HuH-7.5 (cell line): ENCODE data around the gene CSAD.

Experiments
- DNase-seq: peaks from one replicate; pipeline ENCODE4 v3.0.0; 2011; ENCODE audit warnings: low spot score

Gene CSAD

DNA sequence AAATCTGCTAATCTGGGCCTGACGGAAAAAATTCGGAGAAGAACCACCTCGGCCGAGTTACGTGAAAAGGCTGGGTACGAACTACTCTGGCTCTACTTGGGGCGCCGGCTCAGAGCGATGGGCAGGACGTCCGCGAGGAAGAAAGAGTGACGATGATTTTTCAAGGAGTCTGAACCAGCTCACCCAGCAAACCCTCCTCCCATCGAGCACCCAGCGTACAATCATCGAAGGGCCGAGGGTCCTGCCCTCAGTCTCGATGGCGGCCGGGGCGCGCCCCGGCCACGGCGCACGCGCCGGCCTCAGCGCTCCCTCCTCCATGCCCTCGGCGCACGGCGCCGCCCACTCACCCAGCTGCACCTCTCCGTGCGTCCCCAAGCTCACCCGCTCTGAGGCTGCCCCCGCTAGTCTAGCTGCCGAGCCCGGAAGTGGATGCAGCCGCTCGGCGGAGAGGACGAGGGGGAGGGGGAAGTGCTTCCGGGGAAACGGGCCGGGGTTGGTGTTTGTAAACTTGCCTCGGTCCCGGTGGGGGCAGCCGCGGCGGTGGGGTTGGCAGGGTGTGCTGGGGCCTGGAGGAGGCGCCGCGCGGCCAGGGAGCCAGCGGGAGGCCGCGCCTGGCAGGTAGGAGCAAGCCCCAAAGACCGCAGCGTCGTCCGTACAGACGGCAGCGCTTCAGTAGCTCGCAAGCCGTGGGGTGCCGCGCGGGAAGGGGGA lies at the start of gene CSAD, which contains the start of gene ZNF740:
TSS of gene CSAD (minus strand) at position 706 of the 711 bp plus-strand sequence. CDS start 7,455 bp downstream, outside the sequence.
TSS of gene ZNF740 (plus strand) at position 503 of the 711 bp plus-strand sequence. CDS start 1,262 bp downstream, outside the sequence.
- peak; percentile 97 for DNase-seq

- no peak for DNase-seq
These were observed 49.6 kb upstream of the CSAD start for GRCh38 chr12:53230108-53230845.

DNA sequence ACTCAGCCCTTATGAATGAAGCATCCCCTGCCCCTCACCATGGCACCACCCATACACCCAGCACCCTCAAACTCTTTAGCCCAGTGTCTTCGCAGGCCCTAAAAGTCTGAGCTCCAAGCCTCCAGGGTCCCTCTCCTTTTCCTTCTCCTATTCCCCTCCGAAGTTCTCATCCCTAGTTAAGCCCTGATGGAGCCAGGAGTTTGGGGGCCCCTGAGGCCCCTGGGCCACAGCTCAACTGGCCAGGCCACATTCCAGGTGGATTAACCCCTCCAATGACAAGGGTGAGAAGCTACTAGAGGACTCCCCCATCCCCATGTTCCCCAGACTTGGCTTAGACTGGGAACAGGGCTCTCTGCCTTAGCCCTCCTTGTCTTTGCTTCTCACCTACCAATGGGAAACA lies 48.7 kb upstream of the CSAD start:
- DNase-seq = no peak

GRCh38 chr12:53227836-53228235 lies 47.1 kb upstream of the CSAD start:
- no peak for DNase-seq

DNA sequence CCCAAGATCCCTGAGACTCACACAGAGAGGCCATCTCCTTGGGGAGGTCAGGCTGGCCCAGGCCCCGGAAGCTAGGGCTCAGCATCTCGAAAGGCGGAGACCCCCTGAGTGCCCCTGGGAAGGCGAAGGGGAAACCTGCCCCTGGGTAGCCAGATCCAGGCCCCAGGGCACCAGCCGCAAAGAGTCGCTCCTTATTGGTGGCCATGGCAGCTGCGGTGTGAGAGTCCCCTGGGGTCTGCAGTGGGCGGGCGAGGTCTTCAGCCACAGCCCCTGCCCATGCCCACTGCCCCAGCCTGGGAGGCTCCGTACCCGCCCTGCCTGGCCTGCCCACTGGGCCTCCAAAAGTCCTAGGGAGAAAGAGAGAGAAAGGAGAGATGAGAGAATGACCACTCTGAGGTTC lies 46.6 kb upstream of the CSAD start:
- DNase-seq = no peak

DNA sequence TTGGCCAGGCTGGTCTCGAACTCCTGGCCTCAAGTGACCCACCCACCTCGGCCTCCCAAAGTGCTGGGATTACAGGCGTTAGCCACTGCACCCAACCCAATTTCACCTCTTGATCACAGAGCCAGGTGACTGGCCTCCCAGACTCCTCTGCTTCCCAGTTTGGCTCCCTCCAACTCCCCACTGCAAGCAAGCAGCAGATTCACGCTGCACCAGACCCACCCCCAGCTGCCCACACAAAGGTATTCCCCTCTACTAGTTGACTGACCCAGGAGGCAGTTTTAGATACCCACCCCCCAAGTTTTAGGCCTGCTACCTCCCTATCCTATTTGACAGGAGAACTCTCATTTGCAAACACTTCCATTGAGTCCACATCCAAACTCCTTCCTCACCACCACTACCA lies 46.1 kb upstream of the CSAD start:
- DNase-seq = no peak

DNA sequence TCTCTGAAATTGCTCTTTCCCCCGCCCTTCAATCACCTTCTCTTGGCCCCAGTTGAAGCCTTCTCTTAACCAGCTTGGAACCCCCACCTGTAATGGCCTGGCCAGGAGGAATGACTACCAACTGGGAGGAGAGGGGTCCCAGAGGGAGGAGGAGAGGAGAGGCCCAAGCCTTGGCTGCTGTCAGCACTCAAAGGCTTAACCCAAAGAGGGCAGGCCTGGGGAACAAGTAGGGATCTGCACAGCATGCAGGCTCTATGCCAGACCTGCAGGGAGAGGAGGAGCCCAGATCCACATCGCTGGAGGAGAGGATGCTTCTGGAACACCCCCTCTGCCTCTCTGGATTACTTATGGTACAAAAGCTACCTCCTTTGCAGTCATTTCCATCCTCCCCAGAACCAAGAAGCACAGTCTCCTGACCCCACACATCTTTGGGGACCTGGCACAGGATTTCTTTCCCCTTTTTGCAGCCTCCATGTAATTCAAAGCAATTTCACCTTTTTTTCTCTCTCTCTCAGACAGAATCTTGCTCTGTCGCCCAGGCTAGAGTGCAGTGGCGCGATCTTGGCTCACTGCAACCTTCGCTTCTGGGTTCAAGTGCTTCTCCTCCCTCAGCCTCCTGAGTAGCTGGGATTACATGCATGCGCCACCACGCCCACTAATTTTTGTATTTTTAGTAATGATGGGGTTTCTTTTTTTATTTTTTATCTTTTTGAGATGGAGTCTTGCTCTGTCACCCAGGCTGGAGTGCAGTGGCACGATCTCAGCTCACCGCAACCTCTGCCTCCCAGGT lies 45.1 kb upstream of the CSAD start:
- DNase-seq = no peak

GRCh38 chr12:53224897-53225634 lies 44.3 kb upstream of the CSAD start:
- no peak for DNase-seq

- peak; percentile 60 for DNase-seq
These were observed 43.6 kb upstream of the CSAD start for GRCh38 chr12:53224061-53224896.

DNA sequence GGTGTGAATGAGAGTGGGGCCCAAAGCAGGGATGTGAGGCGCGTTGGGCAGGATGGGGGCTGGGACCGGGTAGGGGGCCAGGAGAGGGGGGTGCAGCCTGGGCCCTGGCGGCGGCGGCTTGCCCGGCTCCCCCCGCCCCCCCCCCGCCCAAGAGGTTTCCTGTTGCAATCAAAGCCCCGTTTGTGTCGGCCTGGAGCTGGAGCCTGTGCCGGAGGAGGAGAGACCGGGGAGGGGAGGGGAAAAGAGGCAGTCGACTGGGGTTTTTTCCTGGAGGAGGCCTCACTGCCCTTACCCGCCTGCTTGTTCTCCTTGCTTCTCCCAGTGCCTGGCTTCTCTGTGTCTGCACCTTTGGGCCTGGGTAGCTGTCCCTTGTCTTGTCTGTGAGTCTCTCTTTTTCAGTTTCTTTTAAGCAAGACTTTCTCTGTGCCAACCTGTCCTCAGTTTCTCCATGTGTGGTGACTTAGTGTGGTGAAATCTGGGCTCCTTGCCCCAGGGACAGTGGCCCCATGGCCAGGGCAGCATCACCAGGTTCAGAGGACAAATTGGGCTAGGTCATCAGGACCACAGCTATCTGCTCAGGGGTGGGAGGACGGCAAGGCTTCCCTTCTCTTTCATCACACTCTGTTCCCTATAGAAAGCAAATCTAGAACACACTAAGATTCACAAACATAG lies 42.8 kb upstream of the CSAD start:
- DNase-seq = no peak

DNA sequence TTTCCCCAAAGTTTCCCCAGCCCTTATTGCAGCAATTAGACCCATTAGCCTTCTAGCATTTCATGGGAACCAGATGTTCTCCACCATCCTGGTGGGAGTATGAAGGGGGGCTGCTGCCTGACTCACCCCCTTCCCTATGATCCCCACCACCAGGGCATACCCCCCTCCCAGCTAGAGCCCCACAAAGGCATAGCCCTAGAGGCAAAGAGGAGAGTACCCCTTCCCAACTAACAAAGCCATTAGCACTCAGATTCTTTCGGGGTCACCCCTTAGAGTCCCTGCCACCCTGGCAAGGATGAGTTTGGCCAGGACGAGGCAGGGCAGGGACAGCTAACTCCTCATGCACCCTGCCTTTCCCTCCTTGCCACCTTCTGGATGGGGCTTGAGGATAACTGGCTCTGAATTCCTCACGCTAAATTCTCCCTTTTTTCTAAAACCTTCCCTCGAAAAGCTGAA lies 42.1 kb upstream of the CSAD start:
- DNase-seq = no peak

DNA sequence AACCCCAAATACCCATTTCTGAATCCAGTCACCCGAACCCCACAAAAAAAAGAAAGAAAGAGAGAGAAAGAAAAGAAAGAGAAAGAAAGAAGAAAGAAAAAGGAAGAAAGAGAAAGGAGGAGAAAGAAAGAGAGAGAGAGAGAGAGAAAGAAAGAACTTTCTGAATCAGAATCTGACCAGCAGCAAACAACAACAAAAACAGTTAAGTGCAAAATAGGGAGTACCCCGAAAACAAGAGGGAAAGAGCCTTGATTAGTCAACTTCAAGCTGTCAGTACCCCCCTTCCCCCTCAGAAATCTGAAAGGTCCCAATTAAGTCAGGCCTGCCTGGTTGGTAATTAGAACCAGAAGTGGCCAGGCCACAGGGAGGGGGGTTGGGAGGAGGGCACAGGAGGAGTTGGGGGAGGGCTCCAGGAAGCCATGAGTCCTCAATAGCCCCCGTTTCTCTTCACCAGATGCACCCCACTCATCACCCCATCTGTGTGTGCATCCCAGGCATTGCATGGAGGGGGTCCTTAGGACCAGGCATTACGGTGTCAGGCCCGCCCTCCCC lies 41.5 kb upstream of the CSAD start:
- no peak for DNase-seq

DNA sequence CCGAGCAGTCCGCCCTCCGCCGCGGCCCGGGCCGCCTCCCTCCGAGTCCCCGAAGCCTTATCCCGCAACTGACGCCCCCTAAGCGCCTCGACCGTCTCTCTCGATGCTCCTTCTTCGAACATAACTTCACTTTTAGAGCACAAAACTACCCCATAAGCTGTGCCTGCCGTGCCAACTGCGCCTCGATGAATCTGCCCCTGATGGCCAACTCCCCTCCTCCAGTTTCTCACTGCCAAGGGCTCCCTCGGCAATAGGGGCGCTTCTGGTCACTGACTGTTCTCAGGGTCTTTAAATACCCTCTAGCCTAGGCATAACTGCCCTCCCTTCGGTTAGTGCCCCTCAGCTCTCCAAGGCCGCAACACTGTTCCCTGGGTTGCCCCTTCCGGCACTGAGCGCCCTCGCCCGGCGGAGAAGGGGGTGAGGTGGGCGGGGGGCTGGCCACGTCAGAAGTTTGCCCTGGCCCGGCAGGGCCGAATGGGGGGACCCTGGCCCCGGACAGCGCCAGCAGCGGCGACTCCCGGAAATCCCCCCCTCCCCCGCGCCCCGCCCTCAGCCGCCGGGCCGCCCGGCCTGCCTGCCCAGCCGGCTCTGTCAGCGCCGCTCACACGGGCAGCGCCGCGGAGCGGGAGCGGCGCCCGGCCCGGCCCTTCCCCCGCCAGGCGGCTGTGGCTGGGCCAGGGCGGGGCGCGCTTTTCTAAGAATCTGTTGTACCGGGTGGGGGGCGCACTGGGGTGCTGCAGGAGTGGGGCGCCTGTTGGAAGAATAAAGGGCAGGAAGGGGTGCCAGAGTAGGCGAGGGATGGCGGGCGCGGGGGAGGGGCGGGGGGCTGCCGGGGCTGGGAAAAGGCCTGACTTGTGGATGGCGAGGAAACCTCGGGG lies 40.7 kb upstream of the CSAD start:
- peak; percentile 89 for DNase-seq

DNA sequence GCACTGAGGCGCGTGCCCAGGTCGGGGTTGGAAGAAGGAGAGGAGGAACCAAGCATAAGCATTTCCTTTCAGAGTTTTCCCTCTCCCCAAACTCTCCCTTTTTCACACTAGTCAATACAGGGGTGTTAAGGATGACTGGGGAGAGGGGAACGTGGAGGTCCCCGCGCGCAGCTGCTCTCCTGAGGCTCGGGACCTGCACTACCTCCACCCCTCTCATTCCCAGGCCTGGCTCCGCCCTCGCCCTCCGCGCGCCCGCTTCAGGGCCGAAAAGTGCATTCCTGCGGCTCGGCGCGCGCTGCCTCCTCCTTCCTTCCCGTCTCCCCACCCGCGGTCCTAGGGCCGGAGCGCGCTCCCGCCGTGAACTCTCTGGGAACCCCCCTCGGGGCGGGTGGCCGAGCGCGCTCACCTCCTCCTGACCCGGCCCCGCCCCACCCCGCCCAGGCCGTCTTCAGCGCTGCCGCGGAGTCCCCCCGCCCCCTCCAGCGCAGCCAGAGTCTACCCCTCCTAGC lies 40.0 kb upstream of the CSAD start:
- DNase-seq = peak; percentile 99

DNA sequence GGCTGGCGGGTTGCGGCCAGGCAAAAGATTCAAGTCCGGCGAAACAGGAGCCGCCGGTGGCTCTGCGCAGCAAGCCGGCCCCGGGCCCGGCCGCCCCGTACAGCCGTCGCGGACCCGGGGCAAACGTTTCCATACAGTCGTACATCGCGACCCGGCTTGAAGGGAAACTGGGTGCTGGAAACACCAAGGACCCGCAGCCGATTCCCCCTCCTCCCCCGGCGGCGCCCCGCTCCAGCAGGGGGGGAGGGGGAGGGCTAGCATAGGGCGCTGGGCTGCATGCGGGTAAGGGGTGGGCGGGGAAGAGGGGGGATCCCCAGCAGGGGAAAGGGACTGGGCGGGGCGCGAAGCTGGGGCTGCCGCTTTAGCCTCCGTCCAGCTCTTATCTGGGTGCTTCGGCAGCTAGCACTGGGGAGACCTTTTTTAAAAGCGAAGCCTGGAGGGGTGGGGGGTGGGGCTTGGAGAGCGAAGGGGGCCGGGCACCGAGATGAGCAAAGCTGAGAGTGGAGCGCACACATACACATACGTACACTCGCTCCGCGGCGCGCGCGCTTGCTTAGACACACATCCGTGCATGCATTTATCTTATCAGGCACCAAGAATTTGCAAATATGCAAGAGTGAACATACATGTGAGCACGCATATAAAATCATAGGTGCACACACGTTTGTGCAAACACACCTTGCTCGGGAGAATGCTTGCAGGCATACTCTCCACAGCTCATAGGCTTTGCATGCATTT lies 39.4 kb upstream of the CSAD start:
- DNase-seq = peak; percentile 90

DNA sequence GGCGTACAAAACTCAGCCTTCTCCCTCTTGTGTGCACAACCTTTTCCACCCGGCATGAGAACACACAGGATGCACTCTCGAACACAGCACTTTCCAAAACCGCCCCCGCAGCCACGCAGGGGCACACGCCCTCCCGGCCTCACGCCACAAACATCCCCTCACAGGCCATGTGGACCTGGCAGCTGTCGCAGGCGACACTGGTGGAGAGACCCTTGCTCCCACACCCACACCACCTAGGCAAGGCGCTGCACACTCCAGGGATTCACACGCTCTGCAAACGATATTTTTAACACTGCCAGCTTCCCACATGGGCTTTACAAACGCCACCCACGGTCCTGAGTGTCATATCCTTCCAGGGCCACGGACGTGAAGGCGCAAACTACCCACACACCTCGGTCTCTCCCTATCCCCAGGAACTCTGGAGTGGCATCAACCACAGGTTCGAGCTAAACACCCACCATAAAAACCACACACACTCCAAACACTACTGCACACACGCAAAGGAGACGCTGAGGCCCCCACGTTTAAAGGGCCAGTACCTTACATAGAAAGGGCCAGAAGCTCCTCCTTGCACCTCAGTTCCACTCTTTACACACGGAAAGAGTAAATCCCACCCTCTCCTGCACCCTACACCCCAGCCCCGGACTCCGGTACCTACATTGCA lies 38.7 kb upstream of the CSAD start:
- DNase-seq = peak; percentile 76

- DNase-seq = no peak
These were observed 38.0 kb upstream of the CSAD start for GRCh38 chr12:53218551-53219291.
